Mesendoderm (in vitro differentiated cells): Measurements from ENCODE around the gene NEURL1B.
A peak's percentile ranks its signal among the peaks of the same experiment; 100 is the strongest.

Source experiments
- DNase-seq: peaks from one replicate; pipeline ENCODE4 v3.0.0; 2013
- H2AK5ac ChIP-seq: 2 replicates; pipeline ENCODE4 v1.6.1; 2013; ENCODE audit warnings: low read length, inconsistent platforms
- H2BK120ac ChIP-seq: 2 replicates; pipeline ENCODE4 v1.6.1; 2013; ENCODE audit warnings: low read depth, mild to moderate bottlenecking, low read length, moderate library complexity, mixed read lengths
- H2BK15ac ChIP-seq: replicated peaks from 2 replicates; pipeline ENCODE4 v1.6.1; 2013; ENCODE audit warnings: low read depth, mild to moderate bottlenecking, moderate library complexity
- H2BK5ac ChIP-seq: 2 replicates; pipeline ENCODE4 v1.6.1; 2013; ENCODE audit warnings: low read length, inconsistent platforms
- H3K18ac ChIP-seq: 2 replicates; pipeline ENCODE4 v1.6.1; 2013; ENCODE audit warnings: mild to moderate bottlenecking, low read length, mixed read lengths
- H3K23ac ChIP-seq: one replicate; pipeline ENCODE4 v1.6.1; 2013; ENCODE audit warnings: low read length
- H3K27ac ChIP-seq: 2 replicates; pipeline ENCODE4 v1.5.1; 2013; ENCODE audit warnings: low read depth, mild to moderate bottlenecking, inconsistent platforms, low read length, moderate library complexity
- H3K27me3 ChIP-seq: 2 replicates; pipeline ENCODE4 v1.6.1; 2013; ENCODE audit warnings: low read length, control low read depth, mild to moderate bottlenecking, inconsistent platforms; ENCODE audit not compliant: insufficient read depth, poor library complexity
- H3K36me3 ChIP-seq: 2 replicates; pipeline ENCODE4 v1.6.1; 2013; ENCODE audit warnings: low read length, inconsistent platforms; ENCODE audit not compliant: control insufficient read depth, insufficient read depth
- H3K4ac ChIP-seq: one replicate; pipeline ENCODE4 v1.6.1; 2013; ENCODE audit warnings: low read depth, mild to moderate bottlenecking, low read length, moderate library complexity
- H3K4me1 ChIP-seq: 2 replicates; pipeline ENCODE4 v1.6.1; 2013; ENCODE audit warnings: low read depth, low read length, inconsistent platforms; ENCODE audit not compliant: control insufficient read depth
- H3K4me2 ChIP-seq: 2 replicates; pipeline ENCODE4 v1.6.1; 2013; ENCODE audit warnings: low read length
- H3K4me3 ChIP-seq: 2 replicates; pipeline ENCODE4 v1.5.1; 2013; ENCODE audit warnings: mild to moderate bottlenecking, low read length
- H3K56ac ChIP-seq: one replicate; pipeline ENCODE4 v1.6.1; 2013; ENCODE audit warnings: low read length
- H3K79me1 ChIP-seq: 2 replicates; pipeline ENCODE4 v1.6.1; 2013; ENCODE audit warnings: low read length, inconsistent platforms
- H3K79me2 ChIP-seq: 2 replicates; pipeline ENCODE4 v1.6.1; 2013; ENCODE audit warnings: mild to moderate bottlenecking, low read length; ENCODE audit not compliant: control insufficient read depth, insufficient read depth
- H3K9ac ChIP-seq: 2 replicates; pipeline ENCODE4 v1.6.1; 2013; ENCODE audit warnings: low read length, inconsistent platforms
- H4K5ac ChIP-seq: one replicate; pipeline ENCODE4 v1.6.1; 2013; ENCODE audit warnings: low read length
- H4K8ac ChIP-seq: one replicate; pipeline ENCODE4 v1.6.1; 2013; ENCODE audit warnings: low read depth, mild to moderate bottlenecking, control low read depth, low read length, moderate library complexity
- WGBS: extraction: QIAGEN DNeasy Blood & Tissue Kit; methylation state at CpG from one replicate; pipeline ENCODE4 v1.1.7; 2013; ENCODE audit warnings: low lambda C conversion rate, missing lambda C conversion rate; ENCODE audit not compliant: insufficient coverage; ENCODE audit errors: extremely low coverage; 5-methylcytosine and 5-hydroxymethylcytosine counted together

Gene NEURL1B

DNA sequence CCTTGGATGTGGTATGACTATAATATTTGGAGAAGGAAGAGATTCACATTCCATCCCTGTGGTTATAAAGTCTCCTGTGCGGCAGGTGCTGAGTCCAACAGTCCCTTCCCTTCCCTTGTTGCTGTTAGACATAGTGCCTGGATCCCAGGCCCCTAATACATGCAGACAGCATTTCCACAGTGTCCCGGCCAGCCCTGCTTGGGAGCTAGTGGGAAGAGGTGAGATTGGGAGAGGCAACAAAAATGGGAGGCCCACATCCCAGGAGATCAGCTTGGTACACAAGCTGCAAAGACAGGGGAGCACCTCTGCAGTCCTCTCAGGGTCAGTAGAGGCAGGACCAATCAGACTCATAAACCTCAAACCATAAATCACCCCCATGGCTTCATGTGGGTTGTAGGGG lies 3.3 kb upstream of the NEURL1B start:
- DNase-seq = no peak
- Histone ChIP-seq H3K79me2 (no peaks in the 10 kb centered on the region), H3K4me1 (no peaks in the 10 kb centered on the region), H4K5ac (no peak overlapping the region), H3K18ac (no peak overlapping the region), H3K4me2 (no peak overlapping the region), H3K56ac (no peak overlapping the region), H3K27ac (no peak overlapping the region), H3K4ac (no peak overlapping the region), H2BK120ac (no peak overlapping the region), H3K79me1 (no peaks in the 10 kb centered on the region), H2AK5ac (no peak overlapping the region), H4K8ac (no peak overlapping the region), H3K27me3 (peaks cover 2% of the 10 kb centered on the region), H3K9ac (no peak overlapping the region), H2BK5ac (no peak overlapping the region), H3K4me3 (no peak overlapping the region), H3K23ac (no peak overlapping the region), H2BK15ac (no peak overlapping the region), H3K36me3 (no peaks in the 10 kb centered on the region)
- no CpG with 5 or more reads among the region's 2 CpGs for WGBS

DNA sequence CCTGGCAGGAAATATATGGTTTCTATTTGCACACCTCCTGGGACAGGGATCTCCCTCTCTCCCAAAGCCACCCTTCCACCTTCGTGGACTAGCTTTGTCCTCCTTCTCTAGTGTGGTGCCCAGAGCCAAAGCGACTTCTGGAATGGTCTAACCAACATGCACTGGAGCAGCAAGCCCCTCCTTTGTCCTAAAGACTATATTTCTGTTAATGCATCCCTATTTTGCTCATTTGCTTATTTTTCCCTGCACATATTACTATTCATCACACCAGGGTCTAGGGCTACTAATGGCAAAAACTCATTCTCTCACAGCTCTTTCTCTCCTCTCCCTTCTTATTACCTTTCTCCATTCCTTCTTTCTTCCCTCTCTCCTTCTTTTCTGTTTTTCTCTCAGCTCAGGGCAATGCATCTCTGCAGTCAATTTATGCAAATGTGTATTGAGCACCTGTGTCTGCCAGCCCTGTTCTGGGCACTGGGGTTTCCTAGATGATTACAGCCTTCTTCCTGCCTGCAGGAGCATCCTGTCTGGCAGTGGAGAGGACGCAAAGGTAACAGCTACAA lies 2.8 kb upstream of the NEURL1B start:
- no peak overlapping the region for H2BK5ac ChIP-seq
- DNase-seq = no peak
- no peak overlapping the region for H3K9ac ChIP-seq
- no peak overlapping the region for H3K4me3 ChIP-seq
- H3K23ac ChIP-seq = no peak overlapping the region
- H3K4ac ChIP-seq = no peak overlapping the region
- no peak overlapping the region for H2BK120ac ChIP-seq
- H4K5ac ChIP-seq = no peak overlapping the region
- WGBS = no CpG with 5 or more reads among the region's 3 CpGs
- no peak overlapping the region for H3K56ac ChIP-seq
- no peaks in the 10 kb centered on the region for H3K79me2 ChIP-seq
- H3K27me3 ChIP-seq = peaks cover 2% of the 10 kb centered on the region
- H3K4me1 ChIP-seq = no peaks in the 10 kb centered on the region
- H3K27ac ChIP-seq = no peak overlapping the region
- no peak overlapping the region for H4K8ac ChIP-seq
- no peaks in the 10 kb centered on the region for H3K36me3 ChIP-seq
- no peak overlapping the region for H2BK15ac ChIP-seq
- no peak overlapping the region for H3K18ac ChIP-seq
- H3K4me2 ChIP-seq = no peak overlapping the region
- no peak overlapping the region for H2AK5ac ChIP-seq
- peaks cover under 1% of the 10 kb centered on the region for H3K79me1 ChIP-seq

DNA sequence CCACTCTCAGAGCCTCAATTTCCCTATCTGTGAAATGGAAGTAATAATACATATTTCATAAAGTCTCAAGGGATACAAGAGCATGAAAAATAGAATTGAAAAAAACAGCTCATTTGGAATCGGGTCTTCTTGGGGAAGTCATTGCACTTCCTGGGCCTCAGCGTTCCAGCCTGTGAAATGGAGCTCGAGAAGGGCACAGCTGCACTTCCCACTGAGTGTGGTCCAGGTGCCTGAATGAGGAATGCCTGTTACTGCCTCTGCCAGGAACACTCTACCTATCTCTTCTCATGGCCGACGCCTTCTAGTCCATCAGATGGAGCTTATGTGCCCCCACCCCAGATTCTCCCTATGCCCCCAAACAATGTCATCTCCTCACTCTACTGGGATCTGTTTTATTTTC lies 924 bp upstream of the NEURL1B start:
- Histone ChIP-seq H3K79me1 (peaks cover 2% of the 10 kb centered on the region), H2BK5ac (no peak overlapping the region), H3K27ac (no peak overlapping the region), H3K79me2 (no peaks in the 10 kb centered on the region), H3K4me2 (no peak overlapping the region), H4K8ac (no peak overlapping the region), H3K4me1 (no peaks in the 10 kb centered on the region), H3K4ac (no peak overlapping the region), H3K23ac (no peak overlapping the region), H2AK5ac (no peak overlapping the region), H3K9ac (no peak overlapping the region), H4K5ac (no peak overlapping the region), H3K56ac (no peak overlapping the region), H3K4me3 (no peak overlapping the region), H2BK15ac (no peak overlapping the region), H3K27me3 (peaks cover 2% of the 10 kb centered on the region), H3K36me3 (no peaks in the 10 kb centered on the region), H3K18ac (no peak overlapping the region), H2BK120ac (no peak overlapping the region)
- no peak for DNase-seq
- no CpG with 5 or more reads among the region's 5 CpGs for WGBS

DNA sequence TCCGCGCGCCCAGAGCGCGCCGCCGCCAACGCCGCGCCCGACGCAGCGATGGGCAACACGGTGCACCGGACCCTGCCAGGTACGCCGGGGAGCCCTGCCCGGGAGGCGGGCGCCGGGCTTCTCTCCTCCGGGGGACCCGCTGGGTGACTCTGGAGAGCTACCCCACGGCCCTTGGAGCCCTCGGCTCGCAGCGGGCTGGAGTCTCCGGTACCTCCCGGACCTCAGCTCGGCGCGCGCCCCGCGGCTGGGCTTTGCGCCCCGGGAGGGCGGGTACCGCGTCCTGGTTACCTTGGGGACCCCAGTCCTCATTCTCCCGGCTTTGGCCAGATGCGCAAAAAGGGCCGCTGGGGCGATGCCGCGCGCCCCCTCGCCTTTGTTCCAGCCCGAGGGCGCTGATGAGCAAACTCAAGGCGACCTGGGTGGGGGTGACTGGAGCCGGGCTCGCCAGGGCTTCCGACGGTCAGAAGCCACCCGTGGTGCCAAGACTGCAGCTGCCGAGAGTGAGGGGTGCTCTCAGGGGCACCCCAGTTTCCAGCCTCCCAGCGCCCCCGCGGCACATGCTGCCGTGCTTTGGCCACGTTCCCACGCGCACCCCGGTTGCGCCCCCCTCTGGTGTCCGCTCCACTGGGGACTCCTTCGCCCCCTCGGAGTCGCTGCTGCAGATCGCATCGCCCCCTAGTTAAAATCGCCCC lies 442 bp downstream of the NEURL1B start:
- WGBS = no CpG with 5 or more reads among the region's 73 CpGs
- Histone ChIP-seq H3K79me1 (peaks cover 2% of the 10 kb centered on the region), H3K4me1 (no peaks in the 10 kb centered on the region), H3K56ac (peak overlapping the region; percentile 82), H2BK15ac (no peak overlapping the region), H3K23ac (peak overlapping the region; percentile 89), H2BK120ac (no peak overlapping the region), H3K4ac (no peak overlapping the region), H3K27me3 (peaks cover 2% of the 10 kb centered on the region), H2AK5ac (no peak overlapping the region), H3K79me2 (no peaks in the 10 kb centered on the region), H3K4me3 (peak overlapping the region; percentile 46), H3K18ac (peak overlapping the region; percentile 16), H4K5ac (no peak overlapping the region), H4K8ac (no peak overlapping the region), H3K36me3 (no peaks in the 10 kb centered on the region), H3K27ac (no peak overlapping the region), H3K9ac (peak overlapping the region; percentile 70), H3K4me2 (peak overlapping the region; percentile 51), H2BK5ac (no peak overlapping the region)
- DNase-seq = no peak

DNA sequence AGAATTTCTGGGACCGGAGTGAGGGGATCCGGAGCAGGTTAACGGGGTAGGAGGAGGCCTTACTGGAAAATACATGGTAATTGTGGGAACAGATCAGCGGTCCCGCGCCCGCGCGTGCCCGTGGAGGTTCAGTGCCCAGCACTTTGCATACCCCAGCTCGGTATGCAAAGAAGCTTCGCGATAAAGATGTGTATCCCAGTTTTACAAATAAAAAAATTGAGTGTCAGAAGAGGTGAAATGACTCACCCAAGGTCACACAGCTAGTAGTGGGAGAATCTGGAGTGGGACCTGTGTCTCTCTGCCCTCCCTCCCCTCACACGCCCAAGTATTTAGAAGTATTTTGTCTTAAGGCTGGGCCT lies 967 bp downstream of the NEURL1B start:
- H3K36me3 ChIP-seq = no peaks in the 10 kb centered on the region
- no peak overlapping the region for H2BK15ac ChIP-seq
- no peak for DNase-seq
- H3K27me3 ChIP-seq = peaks cover 2% of the 10 kb centered on the region
- H3K79me2 ChIP-seq = no peaks in the 10 kb centered on the region
- no peak overlapping the region for H3K4ac ChIP-seq
- H2AK5ac ChIP-seq = no peak overlapping the region
- no peak overlapping the region for H3K27ac ChIP-seq
- peaks cover 2% of the 10 kb centered on the region for H3K79me1 ChIP-seq
- H4K5ac ChIP-seq = no peak overlapping the region
- no peak overlapping the region for H3K23ac ChIP-seq
- H3K4me1 ChIP-seq = no peaks in the 10 kb centered on the region
- H3K18ac ChIP-seq = no peak overlapping the region
- H2BK120ac ChIP-seq = no peak overlapping the region
- peak overlapping the region; percentile 51 for H3K4me2 ChIP-seq
- no peak overlapping the region for H3K4me3 ChIP-seq
- no peak overlapping the region for H3K56ac ChIP-seq
- no peak overlapping the region for H2BK5ac ChIP-seq
- H3K9ac ChIP-seq = peak overlapping the region; percentile 70
- WGBS = no CpG with 5 or more reads among the region's 14 CpGs
- no peak overlapping the region for H4K8ac ChIP-seq

DNA sequence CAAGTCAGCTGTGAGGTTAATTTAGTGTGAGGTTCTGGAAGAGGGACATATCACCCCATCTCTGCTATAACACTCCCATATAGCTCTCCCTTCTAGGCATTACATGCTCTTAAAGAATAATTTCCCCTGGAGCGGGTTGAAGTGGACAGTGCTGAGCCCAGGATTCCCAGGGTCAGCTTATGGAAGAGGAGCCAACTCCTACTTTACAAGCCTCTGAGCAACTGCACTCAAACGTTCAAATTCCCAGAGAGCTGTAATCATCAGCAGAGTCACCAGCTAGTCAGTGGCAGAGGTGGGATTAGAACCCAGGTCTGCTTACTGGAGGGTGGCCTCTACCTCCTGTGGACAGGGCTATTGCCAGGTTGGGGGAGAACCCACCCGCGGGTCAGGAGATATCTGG lies 1.4 kb downstream of the NEURL1B start:
- Histone ChIP-seq H2BK120ac (no peak overlapping the region), H3K4me2 (no peak overlapping the region), H2AK5ac (no peak overlapping the region), H3K4ac (no peak overlapping the region), H4K8ac (no peak overlapping the region), H2BK15ac (no peak overlapping the region), H3K4me1 (no peaks in the 10 kb centered on the region), H3K36me3 (no peaks in the 10 kb centered on the region), H3K79me1 (peaks cover 2% of the 10 kb centered on the region), H3K27me3 (peaks cover 2% of the 10 kb centered on the region), H3K27ac (no peak overlapping the region), H4K5ac (no peak overlapping the region), H3K23ac (peak overlapping the region; percentile 39), H3K4me3 (no peak overlapping the region), H3K18ac (no peak overlapping the region), H2BK5ac (no peak overlapping the region), H3K9ac (no peak overlapping the region), H3K56ac (no peak overlapping the region), H3K79me2 (no peaks in the 10 kb centered on the region)
- WGBS = no CpG with 5 or more reads among the region's 4 CpGs
- DNase-seq = no peak
